WI38 (cell line): ENCODE data around the gene ATG7.

ENCODE experiments used
- H3K4me3 ChIP-seq: 2 replicates; pipeline ENCODE4 v1.5.1; 2011; ENCODE audit warnings: low read depth, mild to moderate bottlenecking, control low read depth, low read length
- TF ChIP-seq, protein P1 (sequence below): IDR thresholded peaks from 2 replicates; pipeline ENCODE4 v1.5.1; 2012; ENCODE audit warnings: low read depth, mild to moderate bottlenecking, control low read depth, low read length

The ATG7 gene

DNA sequence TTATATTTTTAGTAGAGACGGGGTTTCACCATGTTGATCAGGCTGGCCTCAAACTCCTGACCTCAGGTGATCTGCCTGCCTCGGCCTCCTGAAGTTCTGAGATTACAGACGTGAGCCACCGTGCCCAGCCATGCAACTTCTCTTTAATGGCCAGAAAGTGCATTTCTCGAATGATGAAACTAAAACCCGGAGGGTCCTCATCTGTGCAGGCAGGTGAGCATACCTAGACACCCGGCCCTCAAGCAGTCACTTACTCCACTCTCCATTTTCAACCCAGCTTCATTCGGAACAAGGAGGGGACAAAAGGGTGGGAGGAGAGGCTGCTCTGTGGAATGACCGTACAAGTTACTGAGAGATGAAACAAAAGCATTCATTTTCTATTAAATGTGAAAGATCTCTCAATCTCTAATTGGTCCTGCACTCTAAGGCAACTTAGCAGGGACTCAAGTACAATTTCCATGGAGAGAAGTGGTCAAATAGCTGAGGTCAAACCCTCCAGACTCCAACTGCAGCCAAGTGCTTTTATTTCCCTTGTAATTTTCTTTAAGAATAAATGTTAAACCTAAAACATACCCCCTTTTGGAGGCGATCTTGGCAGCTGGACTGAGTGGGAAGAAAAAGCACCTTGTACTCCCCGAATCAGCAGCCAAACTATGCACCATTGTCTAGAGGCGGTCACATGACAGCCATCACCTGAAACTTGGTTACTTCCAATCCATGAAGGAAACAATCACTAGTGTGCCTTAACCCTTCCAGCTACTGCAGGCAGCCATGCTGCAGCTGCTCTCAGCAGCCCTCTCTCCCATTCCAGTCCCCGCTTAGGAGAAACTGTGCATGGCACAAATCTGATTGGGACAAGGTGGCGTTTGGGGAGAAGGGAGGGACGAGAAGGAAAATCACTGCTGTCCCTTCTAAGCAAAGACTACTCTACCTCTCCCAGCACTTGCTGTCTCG is 309.3 kb downstream of the ATG7 start:
- TF ChIP-seq, protein P1, sequence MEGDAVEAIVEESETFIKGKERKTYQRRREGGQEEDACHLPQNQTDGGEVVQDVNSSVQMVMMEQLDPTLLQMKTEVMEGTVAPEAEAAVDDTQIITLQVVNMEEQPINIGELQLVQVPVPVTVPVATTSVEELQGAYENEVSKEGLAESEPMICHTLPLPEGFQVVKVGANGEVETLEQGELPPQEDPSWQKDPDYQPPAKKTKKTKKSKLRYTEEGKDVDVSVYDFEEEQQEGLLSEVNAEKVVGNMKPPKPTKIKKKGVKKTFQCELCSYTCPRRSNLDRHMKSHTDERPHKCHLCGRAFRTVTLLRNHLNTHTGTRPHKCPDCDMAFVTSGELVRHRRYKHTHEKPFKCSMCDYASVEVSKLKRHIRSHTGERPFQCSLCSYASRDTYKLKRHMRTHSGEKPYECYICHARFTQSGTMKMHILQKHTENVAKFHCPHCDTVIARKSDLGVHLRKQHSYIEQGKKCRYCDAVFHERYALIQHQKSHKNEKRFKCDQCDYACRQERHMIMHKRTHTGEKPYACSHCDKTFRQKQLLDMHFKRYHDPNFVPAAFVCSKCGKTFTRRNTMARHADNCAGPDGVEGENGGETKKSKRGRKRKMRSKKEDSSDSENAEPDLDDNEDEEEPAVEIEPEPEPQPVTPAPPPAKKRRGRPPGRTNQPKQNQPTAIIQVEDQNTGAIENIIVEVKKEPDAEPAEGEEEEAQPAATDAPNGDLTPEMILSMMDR = no peak
- H3K4me3 ChIP-seq = peak overlapping the region; percentile 55

GRCh38 chr3:11582191-11582968 is 310.2 kb downstream of the ATG7 start:
- TF ChIP-seq, protein P1 = no peak
- H3K4me3 ChIP-seq = peak overlapping the region; percentile 55

- TF ChIP-seq, protein P1 = no peak
- no peak overlapping the region for H3K4me3 ChIP-seq
These were observed 311.0 kb downstream of the ATG7 start for GRCh38 chr3:11583235-11583634.

DNA sequence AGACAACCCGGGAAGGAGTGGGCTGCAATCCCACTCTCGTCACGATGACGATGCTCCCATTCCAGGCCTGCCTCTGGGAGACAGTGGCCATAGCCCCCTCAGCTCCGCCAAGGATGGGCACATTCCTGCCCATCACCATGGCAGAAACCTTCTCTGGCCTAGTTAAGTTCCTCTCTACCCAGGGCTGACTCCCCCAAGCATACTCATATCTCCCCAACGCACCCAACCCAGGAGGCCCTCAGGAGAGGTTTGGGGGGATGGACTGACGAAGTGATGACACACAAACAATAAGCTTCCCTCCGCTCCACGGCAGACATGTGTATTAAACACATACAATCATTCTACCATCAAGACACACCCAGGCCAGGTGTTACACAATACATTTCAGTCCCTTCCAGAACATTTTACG is 311.4 kb downstream of the ATG7 start:
- TF ChIP-seq, protein P1 = no peak
- no peak overlapping the region for H3K4me3 ChIP-seq

DNA sequence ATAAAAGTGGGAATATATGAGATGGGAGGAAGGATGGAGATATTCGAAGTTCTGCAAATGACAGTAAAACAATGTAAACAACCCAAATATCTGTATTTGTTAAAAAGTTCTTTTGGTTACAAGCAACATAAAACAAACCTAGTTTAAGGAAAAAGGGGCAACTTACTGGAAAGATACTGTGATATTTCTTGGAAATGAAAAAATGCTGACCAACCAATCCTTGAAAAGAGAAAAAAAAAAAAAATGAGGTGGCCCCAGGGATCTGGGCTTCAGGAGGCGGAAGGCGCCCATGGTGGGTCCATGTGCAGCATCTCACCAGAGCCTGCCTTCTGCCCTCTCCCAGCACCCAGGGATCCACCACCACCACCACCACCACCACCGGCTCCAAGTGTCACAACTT is 312.4 kb downstream of the ATG7 start:
- no peak overlapping the region for H3K4me3 ChIP-seq
- TF ChIP-seq, protein P1 = no peak

DNA sequence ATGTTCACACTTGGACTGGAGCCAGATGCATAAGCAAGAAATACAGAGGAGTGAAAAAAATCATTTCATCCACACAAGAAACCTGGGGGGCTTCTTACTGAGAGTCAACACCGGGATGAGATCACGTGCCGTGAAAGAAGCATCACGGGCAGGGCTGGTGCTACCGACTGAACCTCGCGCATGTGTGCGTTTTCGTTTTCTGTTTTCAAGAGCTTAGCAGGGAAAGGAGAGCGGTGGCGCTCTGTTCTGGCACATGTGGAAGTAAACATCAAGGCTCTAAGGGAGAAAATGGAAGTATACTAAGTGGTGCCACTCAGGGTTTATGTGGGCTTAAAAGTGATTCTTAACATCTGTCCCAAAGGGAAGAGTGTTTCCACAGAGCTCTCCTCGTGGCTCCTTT is 315.6 kb downstream of the ATG7 start:
- TF ChIP-seq, protein P1 = no peak
- no peak overlapping the region for H3K4me3 ChIP-seq

- TF ChIP-seq, protein P1 = no peak
- no peak overlapping the region for H3K4me3 ChIP-seq
These were observed 316.1 kb downstream of the ATG7 start for GRCh38 chr3:11588338-11588737.
